Breast epithelium (tissue), 4 donors: ENCODE results near the gene KPTN. TPM values are rescaled to one million over a fixed set of nuclear protein-coding genes. Genes with fewer than 3 reads are reported as not detected.

Experiments used
- DNase-seq, 2 donors: peaks; one replicate each; pipeline ENCODE4 v3.0.0-alpha.2; 2019; ENCODE audit warnings: low spot score in 2 of 2
- H3K27ac ChIP-seq, 2 donors: fragments of 200-600 bp; sonication (generic) in 1 of 2; one replicate each; pipeline ENCODE4 v1.5.1; 2016 to 2019; ENCODE audit warnings: mild to moderate bottlenecking in 1 of 2
- H3K27me3 ChIP-seq, 2 donors: fragments of 200-600 bp; sonication (generic) in 1 of 2; one replicate each; pipeline versions ENCODE4 v1.5.1 to v1.6.0; 2017 to 2019; ENCODE audit warnings: control low read depth in 1 of 2, mild to moderate bottlenecking in 1 of 2
- H3K36me3 ChIP-seq: fragments of 200-600 bp; one replicate; pipeline ENCODE4 v1.5.1; 2019
- H3K4me1 ChIP-seq, 2 donors: fragments of 200-600 bp; sonication (generic); one replicate each; pipeline ENCODE4 v1.5.1; 2016 to 2019; ENCODE audit warnings: control low read depth in 1 of 2
- H3K4me3 ChIP-seq, 3 donors: fragments of 200-600 bp; sonication (generic); 1 replicate in 2 of 3; 2 replicates in 1 of 3; pipeline ENCODE4 v1.5.1; 2016 to 2019; ENCODE audit warnings: mild to moderate bottlenecking in 3 of 3, moderate library complexity in 2 of 3
- H3K9me3 ChIP-seq, 2 donors: fragments of 200-600 bp; sonication (generic) in 1 of 2; one replicate each; pipeline ENCODE4 v1.5.1; 2016 to 2019; ENCODE audit warnings: control low read depth in 1 of 2
- CTCF ChIP-seq, 3 donors: fragments of 450-650 bp; IDR thresholded peaks; one replicate each; pipeline ENCODE4 v1.5.1; 2016 to 2017; ENCODE audit warnings: antibody characterized with exemption in 3 of 3, mild to moderate bottlenecking in 3 of 3, moderate library complexity in 3 of 3
- POLR2A ChIP-seq: fragments of 450-650 bp; IDR thresholded peaks from one replicate; pipeline ENCODE4 v1.6.1; 2016; ENCODE audit warnings: antibody characterized with exemption, mild to moderate bottlenecking, moderate library complexity
- POLR2AphosphoS5 ChIP-seq, 3 donors: sonication (generic); formaldehyde crosslinking; IDR thresholded peaks; one replicate each; pipeline ENCODE4 v1.6.1; 2017; ENCODE audit warnings: antibody characterized with exemption in 3 of 3
- intact Hi-C: fragments of 100-400 bp; cut with DNase I; formaldehyde crosslinking; loops from one replicate; pipeline ENCODE4 v1.15.1; 2023; ENCODE audit warnings: low total_unique reads
- total RNA-seq, 3 donors: library from RNA; depleted of rRNA; stranded (reverse); fragments of >200 nt; gene quantifications; one replicate each; pipeline ENCODE4 v1.1.0, GENCODE V29; 2016

Gene KPTN
- total RNA-seq, result 1 to 10 TPM; 4.6 to 6.6 (median 6.3) TPM

DNA sequence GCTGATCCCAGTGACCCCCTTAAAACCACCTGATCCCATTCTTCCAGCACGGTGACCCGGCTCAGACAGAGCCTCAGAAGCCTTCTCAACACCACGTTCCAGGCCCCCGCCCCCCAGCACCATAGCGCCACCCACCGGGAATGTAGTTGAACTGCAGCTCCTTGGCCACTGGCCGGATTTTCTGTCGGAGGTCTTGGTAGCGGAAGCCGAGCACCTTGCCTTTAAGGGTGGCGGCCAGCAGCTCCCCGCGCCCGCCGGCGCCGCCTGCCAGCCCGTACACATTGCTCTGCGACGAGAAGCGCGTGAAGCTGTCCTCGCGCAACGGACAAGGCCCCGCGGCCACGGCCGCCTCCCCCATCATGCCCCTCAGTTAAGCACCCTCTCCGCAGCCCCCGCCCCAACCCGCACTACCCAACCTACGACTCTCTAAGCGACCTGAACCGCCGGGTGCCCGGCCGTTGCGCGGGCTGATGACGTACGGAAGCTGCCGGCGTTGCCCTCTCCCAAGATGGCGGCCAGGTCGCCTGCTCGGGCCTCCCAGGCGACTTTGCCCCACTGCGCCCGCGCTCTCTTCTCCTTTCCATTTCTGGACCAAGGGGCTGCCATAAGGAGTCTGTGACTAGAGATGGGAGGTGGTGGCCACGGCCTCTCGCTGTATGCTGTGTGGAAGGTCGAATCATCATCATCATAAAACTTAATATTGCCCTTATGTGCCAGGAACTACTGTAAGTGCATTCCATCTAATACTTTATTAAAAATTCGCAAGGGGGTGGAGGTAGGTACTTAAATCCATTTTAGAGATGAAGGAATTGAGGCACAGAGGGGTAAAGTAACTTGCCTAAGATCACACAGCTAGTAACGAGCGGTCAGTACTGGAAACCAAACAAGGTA lies at the start of gene KPTN:
KPTN (minus strand) TSS at position 420 of the 891 bp plus-strand sequence; CDS start at position 361, 59 bp downstream.
- no peak for TF ChIP-seq POLR2A
- TF ChIP-seq CTCF (IDR thresholded peaks at IDR 0.05), result peak; percentile 64 to 88 (median 86)
- peak; percentile 48 to 72 (median 67) for TF ChIP-seq POLR2AphosphoS5 (IDR thresholded peaks at IDR 0.05)
- Histone ChIP-seq H3K27me3 (no peaks in the 10 kb centered on the region), H3K27ac (peak within 1 kb of the TSS; percentile 87 to 96), H3K4me1 (peaks cover 0 to 7% of the 10 kb centered on the region in 2 donors), H3K4me3 (peak within 1 kb of the TSS; percentile 58 to 84 (median 64)), H3K36me3 (no peaks in the 10 kb centered on the region), H3K9me3 (no peaks in the 10 kb centered on the region)
- DNase-seq, result peak; percentile 81 to 86
- intact Hi-C loops, result no loop called here

DNA sequence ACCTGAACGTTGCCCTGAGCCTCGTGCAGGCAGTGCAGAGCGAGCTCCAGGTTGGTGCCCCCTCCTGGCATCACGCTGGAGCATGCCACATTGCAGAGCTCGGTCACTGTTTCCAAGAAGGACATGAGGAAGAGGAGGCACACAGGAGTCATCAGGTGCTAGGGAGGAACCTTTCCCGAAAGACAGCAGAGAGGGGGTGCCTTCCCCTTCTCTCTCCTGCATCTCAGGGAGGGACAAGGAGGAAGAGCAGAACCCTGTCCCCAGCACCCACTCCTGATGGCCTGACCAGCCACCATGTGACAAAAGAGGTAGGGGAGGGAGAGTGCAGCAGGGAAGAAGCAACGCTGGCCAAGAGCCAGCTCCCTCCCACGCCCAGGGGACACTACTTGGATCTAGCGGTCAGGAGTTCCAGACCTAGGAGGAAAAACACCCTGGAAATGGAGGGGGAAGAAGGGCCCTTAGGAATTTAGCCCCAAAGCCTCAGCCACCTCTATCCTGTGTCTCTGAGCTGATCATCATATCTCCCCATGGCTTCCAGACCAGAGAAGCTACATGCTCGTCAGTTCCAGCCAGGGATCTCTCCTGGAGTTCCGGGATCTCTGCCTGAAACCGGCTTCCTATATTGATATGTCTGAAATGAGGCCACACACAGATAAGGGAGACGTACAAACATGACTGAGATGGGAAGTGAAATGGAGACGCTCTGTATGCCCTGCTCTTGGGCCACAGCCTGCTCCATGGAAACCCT lies 47.8 kb upstream of the KPTN start:
- TF ChIP-seq CTCF (IDR thresholded peaks at IDR 0.05) (no peak), POLR2AphosphoS5 (IDR thresholded peaks at IDR 0.05) (no peak), POLR2A (no peak)
- no peak overlapping the region for H3K27ac ChIP-seq
- H3K27me3 ChIP-seq, result no peaks in the 10 kb centered on the region
- no peak overlapping the region for H3K4me3 ChIP-seq
- no peaks in the 10 kb centered on the region for H3K4me1 ChIP-seq
- no peaks in the 10 kb centered on the region for H3K36me3 ChIP-seq
- no peaks in the 10 kb centered on the region for H3K9me3 ChIP-seq
- intact Hi-C loops, result no loop called here
- DNase-seq, result no peak

DNA sequence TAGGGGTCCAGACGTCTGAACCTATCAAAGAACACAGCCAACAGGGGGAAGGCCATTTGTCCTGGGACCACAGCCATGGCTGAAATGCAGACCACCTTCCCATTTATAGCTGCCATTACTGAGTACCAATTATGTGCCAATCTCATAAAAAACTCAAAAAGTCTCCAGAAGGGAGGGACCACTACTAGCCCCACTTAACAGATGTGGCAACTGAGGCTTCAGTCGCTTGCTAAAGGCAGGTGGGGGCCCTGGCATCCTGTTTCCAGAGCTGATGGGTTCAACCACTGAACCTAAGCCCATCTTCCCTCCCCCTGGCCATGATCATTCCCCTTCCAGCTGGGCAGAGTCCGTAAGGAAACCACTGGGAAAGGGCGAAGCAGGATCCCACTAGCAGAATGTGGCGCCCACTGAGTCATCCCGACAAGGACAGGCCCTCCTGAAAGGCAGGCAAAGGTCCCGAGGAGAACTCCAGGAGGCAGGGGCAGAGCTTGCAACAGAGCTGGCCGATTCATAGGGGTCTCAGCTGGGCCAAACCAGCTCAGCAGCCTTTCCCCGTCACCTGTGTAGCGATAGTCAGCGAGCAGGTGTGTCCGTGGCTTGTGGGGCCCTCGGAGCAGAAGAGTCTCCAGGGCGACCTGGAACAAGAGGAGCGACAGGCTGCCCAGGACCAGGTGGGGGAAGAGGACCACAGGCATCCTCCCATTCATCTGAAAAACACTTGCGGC lies 45.2 kb upstream of the KPTN start:
- H3K4me1 ChIP-seq, result no peaks in the 10 kb centered on the region
- DNase-seq, result no peak
- no peaks in the 10 kb centered on the region for H3K36me3 ChIP-seq
- TF ChIP-seq POLR2AphosphoS5 (IDR thresholded peaks at IDR 0.05), result no peak
- TF ChIP-seq CTCF (IDR thresholded peaks at IDR 0.05), result no peak
- no peak for TF ChIP-seq POLR2A
- no peak overlapping the region for H3K27ac ChIP-seq
- intact Hi-C loops, result loop anchor here (5.0 kb wide), 1 partner anchor 1228 kb away; the partner anchor contains the start of gene FGF21
- H3K4me3 ChIP-seq, result no peak overlapping the region
- H3K27me3 ChIP-seq, result no peaks in the 10 kb centered on the region
- no peaks in the 10 kb centered on the region for H3K9me3 ChIP-seq

DNA sequence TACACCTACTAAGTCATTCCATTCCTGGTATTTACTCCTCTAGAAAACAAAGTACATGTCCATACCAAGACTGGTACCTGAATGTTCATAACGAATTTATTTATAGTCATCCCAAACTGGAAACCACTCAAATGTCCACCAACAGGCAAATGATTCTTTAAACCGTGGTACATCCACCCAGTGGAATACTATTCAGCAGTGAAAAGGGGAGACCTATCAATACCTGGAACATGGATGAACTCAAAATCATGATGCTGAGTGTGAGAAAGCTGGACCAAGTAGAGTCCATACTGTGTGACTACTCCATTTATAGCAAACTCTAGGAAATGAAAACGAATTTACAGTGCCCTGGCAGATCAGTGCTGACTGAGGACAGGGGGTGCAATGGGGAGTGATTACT lies 42.8 kb upstream of the KPTN start:
- TF ChIP-seq CTCF (IDR thresholded peaks at IDR 0.05) (no peak), POLR2AphosphoS5 (IDR thresholded peaks at IDR 0.05) (no peak), POLR2A (no peak)
- intact Hi-C loops, result loop anchor here (5.0 kb wide), 1 partner anchor 1231 kb away; the partner anchor contains the start of gene FGF21
- H3K27me3 ChIP-seq, result no peaks in the 10 kb centered on the region
- no peak overlapping the region for H3K4me3 ChIP-seq
- H3K4me1 ChIP-seq, result no peaks in the 10 kb centered on the region
- H3K27ac ChIP-seq, result no peak overlapping the region
- no peaks in the 10 kb centered on the region for H3K36me3 ChIP-seq
- H3K9me3 ChIP-seq, result no peaks in the 10 kb centered on the region
- no peak for DNase-seq
